Lower leg skin (tissue), 3 donors: ENCODE data around the gene RBFA.

Experiments
- POLR2A ChIP-seq, 2 donors: fragments of 450-650 bp; IDR thresholded peaks; one replicate each; pipeline ENCODE4 v1.6.1; 2016 to 2017; ENCODE audit warnings: antibody characterized with exemption in 2 of 2, mild to moderate bottlenecking in 1 of 2, moderate library complexity in 1 of 2
- TF ChIP-seq, protein P1 (sequence below), 3 donors: fragments of 450-650 bp; IDR thresholded peaks; one replicate each; pipeline ENCODE4 v1.5.1; 2016; ENCODE audit warnings: antibody characterized with exemption in 3 of 3, mild to moderate bottlenecking in 3 of 3, moderate library complexity in 2 of 3

GRCh38 chr18:80000877-80001276 is 33.4 kb upstream of the RBFA start:
- TF ChIP-seq, protein P1, sequence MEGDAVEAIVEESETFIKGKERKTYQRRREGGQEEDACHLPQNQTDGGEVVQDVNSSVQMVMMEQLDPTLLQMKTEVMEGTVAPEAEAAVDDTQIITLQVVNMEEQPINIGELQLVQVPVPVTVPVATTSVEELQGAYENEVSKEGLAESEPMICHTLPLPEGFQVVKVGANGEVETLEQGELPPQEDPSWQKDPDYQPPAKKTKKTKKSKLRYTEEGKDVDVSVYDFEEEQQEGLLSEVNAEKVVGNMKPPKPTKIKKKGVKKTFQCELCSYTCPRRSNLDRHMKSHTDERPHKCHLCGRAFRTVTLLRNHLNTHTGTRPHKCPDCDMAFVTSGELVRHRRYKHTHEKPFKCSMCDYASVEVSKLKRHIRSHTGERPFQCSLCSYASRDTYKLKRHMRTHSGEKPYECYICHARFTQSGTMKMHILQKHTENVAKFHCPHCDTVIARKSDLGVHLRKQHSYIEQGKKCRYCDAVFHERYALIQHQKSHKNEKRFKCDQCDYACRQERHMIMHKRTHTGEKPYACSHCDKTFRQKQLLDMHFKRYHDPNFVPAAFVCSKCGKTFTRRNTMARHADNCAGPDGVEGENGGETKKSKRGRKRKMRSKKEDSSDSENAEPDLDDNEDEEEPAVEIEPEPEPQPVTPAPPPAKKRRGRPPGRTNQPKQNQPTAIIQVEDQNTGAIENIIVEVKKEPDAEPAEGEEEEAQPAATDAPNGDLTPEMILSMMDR (IDR thresholded peaks at IDR 0.05): no peak
- no peak for TF ChIP-seq POLR2A (IDR thresholded peaks at IDR 0.05)
